ENCODE measurements around the gene RAC3.

The RAC3 gene

DNA sequence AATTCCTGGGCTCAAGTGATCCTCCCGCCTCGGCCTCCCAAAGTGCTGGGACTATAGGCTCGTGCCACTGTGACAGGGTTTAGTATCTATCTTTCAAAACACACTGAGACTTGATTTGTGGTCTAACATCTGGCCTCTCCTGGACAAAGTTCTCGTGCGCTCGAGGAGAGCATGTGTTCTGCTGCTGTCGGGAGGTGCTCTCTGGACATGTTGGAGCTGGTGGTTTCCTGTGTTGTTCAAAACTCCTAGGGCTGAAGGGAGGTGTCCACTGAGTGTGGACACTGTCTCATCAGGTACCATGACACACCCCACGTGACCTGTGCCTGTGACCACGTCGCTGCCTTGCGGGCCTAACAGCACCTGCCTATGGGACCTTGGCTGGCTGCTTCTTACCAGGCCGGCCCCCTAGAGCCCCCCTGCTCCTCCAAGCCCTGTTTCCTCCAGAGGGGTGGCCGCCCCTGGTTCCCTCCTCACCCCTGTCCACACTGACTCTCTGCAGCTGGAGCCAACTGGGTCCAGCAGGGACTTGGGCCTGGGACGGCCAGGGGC lies 14.5 kb downstream of the RAC3 start:
- DNase-seq, result no peak

DNA sequence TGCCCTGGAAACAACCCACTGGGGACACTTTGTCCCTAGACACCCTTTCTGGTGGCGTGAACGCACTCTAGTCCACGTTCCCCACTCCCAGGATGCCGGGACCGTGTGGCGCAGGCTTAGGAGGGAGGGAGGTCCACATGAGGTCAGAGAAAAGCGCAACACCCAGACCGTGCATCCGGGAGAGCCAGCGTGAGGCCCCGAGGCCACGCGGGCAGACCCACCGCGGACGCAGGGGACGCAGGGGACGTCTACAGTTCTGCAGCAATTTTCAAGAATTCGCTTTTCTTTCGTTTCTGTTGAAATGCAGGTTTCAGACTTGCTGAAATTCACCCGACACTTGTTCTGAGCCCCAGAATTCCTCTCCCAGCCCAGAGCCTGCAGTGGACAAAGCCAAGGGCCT lies 15.4 kb downstream of the RAC3 start:
- DNase-seq, result no peak

DNA sequence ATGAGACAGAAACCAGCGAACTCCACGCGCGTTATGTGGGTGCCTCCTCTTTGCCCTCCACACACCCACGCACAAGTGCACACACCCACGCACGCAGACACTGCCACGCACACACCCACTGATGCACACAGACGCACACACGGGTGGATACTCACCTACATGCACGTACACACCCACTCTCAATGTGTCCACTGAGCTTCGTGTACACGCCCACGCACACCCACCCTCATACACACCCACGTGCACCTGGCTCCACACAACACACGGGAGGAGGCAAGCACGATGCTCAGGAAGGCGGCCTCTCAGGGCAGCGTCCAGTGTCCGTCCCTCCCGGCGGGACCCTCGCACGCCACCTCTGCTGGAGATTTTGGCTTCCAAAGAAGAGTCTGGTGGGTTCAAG lies 15.9 kb downstream of the RAC3 start:
- no peak for DNase-seq

DNA sequence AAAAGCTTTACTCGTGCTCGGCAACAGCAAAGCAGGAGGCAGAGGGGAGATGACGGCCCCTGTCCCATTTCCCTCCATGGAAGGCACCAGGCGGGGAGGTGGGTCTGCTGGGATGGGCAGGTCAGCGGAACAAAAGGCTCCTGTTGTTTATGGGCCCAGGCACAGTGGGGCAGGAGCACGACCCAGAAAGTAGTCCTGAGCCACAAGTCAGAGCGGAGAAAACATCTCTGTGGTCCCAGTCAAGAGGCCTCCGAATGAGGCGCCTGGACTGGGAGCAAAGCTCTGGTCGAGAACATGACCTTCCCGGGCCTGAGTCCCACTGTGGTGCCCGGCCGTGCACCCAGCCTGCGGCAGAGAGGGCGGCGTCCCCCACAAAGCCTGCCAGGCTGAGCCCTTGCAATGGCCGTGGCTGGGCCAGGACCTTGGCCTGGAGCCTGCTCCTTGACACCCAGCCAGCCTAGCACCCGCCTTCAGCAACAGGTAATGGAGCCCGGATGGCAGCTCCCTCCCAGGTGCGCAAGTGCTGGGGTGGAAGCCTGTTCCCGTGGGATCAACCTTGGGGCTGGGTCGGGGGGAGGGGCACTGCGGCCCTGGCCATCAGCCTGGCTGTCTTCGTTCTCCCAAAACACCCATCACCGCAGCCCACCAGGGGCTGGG lies 16.6 kb downstream of the RAC3 start:
- no peak for DNase-seq

DNA sequence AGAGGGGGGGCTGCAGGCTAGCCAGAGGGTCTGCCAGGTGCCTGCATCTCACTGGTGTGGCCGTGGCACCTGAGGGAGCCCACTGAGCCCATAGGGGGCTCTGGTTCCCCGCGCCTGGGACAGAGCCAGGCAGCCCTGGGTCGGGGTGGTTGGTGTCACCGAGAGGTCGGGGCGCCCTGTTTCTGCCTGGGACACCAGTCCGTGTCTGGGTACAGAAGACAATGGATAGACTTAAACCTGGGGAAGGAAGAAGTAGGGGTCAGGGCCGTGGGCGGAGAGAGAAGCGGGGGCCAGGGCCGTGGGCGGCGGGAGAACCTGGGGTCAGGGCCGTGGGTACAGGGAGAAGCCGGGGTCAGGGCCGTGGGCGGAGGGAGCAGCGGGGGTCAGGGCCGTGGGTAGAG lies 17.1 kb downstream of the RAC3 start:
- DNase-seq, result no peak

DNA sequence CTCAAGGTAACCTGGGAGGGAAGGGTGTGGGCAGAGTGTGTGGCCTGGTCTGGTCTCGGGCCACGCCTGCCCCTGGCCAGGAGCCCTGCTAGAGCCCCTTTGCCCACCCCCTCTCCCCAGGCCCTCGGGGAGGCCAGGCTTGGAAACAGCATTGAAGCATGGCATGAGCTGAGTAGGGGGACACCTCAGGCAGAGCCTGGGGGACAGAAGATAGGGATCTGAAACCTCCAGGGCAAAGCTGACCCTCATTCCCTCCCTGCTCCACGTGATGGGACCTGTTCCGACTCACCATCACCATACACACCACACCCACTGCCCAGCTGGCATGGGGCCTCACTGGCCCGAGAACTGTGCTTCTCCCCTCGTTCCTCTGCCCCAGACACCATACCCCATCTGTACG lies 17.6 kb downstream of the RAC3 start:
- no peak for DNase-seq

DNA sequence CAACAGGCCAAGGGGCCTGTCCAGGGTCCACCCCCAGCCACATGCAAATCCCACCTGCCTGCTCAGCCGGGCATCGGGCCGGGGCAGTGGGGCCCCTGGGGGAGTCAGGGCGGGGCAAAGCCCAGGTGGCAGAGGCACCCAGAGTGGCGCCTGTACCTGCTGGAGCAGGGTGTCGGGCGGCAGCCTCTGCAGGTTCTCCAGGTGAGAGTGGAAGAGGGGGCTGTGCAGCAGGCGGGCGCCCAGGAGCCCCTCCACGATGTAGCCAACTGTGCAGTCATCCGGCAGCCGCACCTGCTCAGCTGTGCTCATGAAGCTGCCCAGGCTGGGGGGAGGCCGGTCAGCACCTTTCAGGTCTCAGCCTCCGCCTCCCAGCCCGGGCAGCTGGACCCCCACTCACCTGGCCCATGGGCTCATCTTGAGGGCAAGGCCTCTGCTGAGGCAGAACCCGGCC lies 18.1 kb downstream of the RAC3 start:
- DNase-seq, result no peak

DNA sequence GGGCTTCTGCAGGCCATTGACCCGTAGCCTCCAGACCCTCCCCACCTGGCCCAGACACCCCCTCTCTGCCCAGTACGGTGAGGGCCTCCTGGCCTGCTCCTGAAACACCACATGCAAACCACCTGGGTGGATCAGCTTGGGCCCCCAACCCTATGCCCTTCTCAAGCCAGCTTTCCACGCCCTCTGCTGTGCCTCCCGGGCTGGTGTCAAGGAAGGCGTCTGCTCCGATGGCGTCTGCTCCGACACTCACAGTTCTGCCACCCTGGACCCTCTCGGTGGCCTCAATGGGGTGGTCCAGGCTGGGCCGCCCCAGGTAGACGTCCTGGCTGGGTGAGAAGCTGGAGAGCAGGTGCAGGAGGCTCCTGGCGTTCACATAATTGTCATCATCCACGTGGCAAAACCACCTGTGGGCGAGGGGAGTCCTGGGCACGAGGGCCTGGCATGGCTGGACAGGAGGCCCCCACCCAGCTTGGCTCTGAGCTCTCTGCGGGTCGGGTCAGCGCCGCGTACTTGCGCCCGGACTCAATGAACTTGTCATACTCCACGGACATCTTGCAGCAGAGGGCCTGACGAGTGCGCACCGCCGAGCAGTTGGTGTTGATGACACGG lies 18.8 kb downstream of the RAC3 start:
- no peak for DNase-seq

DNA sequence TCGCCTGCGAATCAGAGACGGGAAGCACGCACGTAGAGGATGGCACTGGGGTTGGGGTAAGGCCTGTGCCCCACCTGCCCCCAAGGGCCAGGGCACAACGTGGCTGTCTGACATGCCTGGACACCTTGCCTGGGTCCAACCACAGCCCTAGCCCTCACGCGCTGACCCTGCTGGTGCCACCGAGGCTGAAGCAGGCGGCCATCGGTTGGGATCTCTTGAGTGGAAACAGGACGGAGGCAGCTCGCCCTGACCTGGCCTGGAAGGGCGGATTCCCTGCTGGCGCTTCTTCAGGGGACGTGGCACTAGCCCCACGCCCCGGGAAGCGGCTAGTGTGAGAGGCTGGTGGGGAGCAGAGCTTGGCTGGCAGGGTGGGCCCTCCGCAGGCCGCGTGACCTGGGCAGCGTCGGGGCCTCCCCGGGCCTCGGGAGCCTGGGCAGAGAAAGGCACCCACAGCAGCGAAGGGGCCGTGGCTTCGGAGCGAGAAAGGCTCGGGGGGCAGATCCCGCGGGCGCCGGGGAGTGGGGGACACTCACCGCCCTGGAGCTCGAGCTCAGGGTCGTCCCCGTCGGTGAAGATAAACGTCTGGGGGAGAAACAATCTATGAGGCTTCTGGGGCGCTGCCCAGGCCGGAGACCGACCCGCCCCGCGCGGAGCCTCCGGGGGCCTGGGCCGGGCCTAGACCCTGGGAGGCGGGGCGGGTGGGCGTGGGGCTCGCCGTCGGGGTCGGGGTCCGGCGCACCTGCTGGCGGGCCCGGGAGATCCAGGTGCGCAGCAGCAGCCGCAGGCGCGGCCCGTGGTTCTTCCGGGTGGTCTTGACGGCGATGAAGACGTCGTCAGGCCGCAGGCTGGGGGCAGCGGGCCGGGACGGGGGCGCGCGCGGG lies 19.5 kb downstream of the RAC3 start:
- DNase-seq, result no peak

DNA sequence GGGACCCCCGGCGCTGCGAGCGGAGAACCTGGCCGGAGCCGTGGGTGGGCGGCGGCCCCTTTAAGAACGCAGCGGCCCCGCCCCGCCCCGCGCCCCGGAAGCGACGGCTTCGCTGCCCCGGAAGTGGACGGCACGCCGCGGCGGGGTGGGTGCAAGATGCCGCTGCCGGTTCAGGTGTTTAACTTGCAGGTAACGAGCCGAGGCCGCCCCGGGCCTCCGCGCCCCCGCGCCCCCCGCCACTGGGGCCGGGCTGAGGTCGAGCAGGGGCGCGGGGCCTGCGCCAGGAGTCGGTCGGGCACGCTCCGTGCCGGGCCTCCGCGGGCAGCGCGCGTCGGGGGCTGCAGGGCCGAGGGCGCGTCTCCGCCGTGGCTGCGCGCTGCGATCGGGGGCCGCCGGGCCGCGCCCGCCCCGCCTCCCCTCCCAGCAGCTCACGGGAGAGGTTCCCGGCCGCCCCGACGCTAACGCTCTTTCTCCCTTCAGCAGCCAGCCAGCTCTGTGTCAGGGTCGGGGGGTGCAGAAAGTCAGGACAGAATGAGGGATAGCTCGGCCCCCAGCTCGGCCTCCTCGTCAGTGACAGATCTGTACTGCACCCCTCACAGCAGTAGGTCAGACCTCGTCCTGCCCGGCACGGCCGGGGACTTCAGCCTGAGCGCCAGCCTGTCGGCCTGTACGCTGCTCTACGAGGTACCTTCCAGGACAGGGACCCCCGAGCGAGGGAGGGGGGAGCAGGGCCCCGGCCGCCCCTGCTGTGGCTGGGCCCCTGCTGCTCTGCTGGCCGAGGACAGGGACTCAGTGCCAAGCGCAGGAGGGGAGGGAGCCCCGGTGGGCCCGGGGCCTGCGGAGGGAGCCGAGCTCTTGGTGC lies 20.5 kb downstream of the RAC3 start, which contains the start of the genes GPS1 and RFNG:
Gene GPS1 (plus strand): TSS at position 123 of the 862 bp plus-strand sequence. CDS start 34 bp downstream, at position 157.
Gene RFNG (minus strand): TSS at position 36 of the 862 bp plus-strand sequence. CDS start 45 bp downstream, outside the sequence.
- DNase-seq, result no peak

DNA sequence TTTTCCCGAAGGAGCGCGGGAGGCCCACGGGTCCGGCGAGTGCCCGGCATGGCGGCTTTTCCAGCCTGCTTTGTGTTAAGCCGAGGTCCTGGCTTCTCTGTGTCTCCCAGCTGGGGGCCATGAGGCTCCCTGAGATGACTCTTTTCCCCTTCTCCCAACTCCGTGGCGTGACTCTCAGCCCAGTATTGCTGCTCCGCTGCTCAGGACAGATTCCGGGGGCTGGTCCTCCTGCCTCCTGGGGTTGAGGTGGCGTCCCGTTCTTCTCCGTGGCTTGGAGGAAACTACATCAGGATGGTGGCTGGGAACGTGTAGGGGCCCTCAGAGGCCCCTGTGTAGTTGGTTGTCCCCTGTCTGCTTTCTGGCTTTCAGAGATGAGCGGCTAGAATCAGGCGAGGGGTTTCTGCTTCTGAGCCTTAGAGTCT lies 21.2 kb downstream of the RAC3 start:
- no peak for DNase-seq

DNA sequence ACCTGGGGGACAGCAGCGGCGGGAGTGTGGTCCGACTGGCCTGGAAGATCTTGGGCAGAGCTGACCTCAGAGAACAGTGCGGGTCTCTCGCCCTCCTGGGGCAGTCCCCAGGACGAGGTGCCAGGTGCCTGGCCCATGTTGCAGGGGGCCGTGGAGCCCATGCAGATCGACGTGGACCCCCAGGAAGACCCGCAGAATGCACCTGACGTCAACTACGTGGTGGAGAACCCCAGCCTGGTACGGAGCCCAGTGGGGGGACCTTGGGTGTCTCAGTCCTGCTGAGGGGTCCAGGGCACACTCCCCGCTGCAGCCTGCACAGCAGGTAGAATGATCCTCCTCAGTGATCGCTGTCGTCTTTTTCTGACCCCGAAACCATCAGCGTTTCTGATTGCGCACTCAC lies 21.7 kb downstream of the RAC3 start:
- no peak for DNase-seq

DNA sequence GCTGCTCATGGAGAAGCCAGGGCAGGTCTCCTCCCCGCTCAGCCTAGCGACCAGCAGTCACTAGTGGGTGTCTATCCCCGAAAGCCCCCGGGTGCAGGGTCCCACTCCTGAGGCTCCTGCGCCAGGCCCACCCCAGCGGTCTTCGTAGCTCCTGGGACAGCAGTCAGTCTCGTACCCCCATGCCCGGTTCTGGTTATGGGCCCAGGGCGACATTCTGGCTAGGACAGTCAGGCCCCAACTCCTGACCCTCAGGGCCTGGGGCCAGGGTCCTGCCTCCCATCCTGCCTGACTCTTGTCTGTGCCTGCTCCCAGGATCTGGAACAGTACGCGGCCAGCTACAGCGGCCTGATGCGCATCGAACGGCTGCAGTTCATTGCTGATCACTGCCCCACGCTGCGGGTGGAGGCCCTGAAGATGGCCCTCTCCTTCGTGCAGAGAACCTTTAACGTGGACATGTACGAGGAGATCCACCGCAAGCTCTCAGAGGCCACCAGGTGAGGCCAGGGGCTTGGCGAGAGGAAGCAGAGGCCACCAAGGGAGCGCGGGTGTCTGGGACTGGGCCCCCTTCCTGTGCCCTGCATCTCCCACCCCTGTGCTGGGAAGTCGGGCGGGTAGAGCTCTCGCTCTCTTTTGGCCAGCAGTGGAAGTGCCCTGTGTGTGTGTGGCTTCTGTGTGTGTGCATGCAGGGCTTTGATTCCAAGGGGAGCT lies 22.2 kb downstream of the RAC3 start:
- DNase-seq, result no peak

DNA sequence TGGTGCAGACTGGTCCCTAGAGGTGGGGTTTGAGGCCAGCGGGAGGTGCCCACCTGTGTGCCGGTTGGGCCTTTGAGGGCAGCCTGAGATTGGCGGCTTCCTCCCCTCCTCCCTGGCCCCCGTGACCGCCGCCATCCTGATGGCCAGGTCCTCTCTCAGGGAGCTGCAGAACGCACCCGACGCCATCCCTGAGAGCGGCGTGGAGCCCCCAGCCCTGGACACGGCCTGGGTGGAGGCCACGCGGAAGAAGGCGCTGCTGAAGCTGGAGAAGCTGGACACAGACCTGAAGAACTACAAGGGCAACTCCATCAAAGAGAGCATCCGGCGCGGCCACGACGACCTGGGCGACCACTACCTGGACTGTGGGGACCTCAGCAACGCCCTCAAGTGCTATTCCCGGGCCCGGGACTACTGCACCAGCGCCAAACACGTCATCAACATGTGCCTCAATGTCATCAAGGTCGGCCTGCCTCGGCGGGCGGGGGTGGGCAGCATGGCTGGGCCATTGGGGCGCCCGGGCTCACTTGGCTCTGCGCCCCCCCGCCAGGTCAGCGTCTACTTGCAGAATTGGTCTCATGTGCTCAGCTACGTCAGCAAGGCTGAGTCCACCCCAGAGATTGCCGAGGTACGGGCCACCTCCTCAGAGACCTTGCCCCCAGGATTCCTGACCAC lies 23.0 kb downstream of the RAC3 start:
- DNase-seq, result no peak

DNA sequence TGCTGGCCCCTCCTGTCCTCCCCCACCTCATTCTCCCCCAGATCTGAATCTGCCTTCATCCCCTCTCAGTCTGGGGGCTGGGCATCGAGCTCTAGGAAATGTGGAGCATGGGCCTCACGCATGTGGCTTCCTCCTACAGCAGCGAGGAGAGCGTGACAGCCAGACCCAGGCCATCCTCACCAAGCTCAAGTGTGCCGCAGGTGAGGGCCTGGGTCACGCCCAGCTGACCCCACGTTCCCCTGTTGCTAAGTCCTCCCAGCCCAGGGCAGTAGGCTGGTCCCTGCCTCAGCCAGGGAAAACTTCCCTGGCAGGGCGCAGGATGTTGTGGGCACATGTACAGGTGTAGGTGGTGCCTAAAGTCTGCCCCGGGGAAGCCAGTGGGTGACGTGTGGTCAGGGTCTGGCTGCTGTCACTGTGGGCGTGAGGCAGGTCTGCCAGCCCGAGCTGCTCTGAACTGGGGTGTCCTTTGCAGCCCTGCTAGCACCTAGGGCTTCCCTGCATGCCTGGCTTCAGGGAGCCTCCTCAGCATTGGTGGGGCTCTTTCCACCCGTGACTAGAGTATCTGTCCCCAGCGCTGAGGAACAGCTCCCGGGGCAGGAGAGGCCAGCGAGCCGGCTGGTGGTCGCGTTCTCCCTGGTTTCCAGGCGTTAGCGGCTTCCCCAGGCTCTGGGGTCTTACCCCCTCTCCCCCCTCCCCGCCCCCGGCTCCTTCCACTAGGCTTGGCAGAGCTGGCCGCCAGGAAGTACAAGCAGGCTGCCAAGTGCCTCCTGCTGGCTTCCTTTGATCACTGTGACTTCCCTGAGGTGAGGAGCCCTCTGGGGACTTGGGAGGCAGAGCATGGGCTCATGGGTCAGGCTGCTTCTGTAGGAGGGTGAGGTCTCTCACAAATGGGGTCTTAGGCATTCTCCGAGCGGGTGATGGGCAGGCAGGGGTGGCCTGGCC lies 23.8 kb downstream of the RAC3 start:
- no peak for DNase-seq

DNA sequence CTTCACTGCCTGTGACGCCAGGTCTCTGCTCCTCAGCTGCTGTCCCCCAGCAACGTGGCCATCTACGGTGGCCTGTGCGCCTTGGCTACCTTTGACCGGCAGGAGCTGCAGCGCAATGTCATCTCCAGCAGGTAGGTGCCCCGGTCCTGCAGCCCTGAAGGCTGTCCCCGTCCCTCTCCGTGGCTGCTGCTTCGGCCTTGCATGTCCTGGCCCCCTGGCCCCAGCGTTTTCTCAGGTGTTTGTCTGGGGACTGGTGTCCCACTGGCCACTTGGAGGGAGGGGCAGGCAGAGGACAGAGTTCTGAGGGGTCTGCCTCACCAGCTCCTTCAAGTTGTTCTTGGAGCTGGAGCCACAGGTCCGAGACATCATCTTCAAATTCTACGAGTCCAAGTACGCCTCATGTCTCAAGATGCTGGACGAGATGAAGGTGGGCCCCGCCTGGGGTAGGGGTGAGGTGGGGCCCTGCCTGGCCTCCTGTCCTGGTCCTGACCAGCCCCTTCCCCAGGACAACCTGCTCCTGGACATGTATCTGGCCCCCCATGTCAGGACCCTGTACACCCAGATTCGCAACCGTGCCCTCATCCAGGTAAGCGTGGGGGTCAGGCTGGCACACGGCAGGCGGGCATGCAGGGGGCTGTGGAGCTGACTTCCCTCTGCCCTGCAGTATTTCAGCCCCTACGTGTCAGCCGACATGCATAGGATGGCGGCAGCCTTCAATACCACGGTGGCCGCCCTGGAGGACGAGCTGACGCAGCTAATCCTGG lies 24.7 kb downstream of the RAC3 start:
- DNase-seq, result no peak

DNA sequence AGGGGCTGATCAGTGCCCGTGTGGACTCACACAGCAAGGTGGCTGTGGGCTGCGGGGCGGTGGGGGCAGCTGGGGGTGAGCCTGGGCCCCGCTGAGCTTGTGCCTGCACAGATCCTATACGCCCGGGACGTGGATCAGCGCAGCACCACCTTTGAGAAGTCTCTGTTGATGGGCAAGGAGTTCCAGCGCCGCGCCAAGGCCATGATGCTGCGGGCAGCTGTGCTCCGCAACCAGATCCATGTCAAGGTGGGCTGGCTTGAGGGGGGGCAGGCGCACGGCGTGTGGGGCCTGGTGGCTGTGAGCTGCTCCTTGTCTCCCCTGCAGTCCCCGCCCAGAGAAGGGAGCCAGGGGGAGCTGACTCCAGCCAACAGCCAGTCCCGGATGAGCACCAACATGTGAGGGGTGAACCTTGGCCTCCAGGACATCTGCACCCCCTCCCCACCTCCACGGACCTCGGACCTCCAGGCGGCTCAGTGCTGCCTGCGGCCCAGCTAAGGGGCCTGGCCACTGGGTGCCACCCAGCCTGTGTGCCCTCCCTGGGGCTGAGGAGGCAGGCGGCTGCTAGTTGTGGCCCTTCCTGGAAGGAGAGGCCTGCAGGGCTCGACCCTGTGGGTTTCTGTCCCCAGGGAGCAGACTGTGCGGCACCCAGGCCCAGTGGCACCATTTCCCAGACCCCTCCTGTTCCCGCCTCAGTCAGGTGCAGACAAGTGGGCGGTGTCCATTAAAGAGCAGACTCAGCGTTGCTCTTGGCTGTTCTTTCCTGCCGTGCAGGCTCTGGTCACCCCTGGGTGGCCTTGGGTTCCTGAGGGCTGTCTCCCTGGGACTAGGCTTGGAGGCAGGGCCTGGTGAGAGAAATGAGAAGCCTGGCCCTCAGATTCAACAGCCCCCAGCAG lies 25.5 kb downstream of the RAC3 start:
- DNase-seq, result no peak

DNA sequence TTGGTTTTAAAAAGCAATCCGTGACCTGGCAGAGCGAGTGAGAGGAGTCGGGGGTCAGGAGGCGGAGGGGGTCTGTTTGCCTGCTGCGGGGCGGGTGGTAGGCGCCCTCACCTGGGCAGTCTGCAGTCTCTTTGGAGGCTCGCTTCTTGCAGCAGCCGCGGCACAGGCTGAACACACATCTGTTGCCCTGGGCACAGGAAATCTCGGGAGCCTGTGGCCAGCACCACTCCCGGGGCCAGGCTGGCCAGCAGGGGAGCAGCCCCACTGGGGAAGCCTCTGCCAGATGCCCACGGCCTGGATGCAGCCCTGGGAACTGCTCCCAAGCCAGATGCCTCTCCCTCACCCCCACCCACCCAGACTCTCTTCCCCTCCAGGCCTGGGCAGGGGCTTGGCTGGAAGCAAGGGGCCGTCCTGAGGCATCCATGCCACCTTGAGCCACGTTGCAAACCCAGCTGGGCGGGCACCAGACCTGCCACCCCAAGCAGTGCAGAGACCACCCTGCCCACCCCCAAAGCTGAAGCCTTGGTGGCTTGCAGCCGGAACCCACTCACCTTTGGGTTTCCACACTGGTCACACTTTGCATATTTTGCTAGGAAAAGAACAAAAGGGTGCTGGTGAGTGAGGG lies 26.9 kb downstream of the RAC3 start:
- no peak for DNase-seq
